Activated CD8-positive, alpha-beta memory T cell treated with anti-CD3 and anti-CD28 coated beads, Interleukin-2, amount 50 U/mL, for 24 hours (primary cell): ENCODE measurements around the gene ALDH3A2.

Source experiments
- DNase-seq: peaks from one replicate; pipeline ENCODE4 v3.0.0-alpha.2; 2020; ENCODE audit errors: extremely low read depth

ALDH3A2 gene

GRCh38 chr17:19714542-19715411, 66.2 kb downstream of the ALDH3A2 start:
- DNase-seq = no peak

- DNase-seq = no peak
Observed at GRCh38 chr17:19716108-19717030, 67.8 kb downstream of the ALDH3A2 start, which contains the start of gene SLC47A2. SLC47A2 (minus strand) TSS chr17:19716584; CDS start chr17:19716555, 29 bp downstream.

GRCh38 chr17:19717031-19717360, 68.4 kb downstream of the ALDH3A2 start:
- no peak for DNase-seq

- DNase-seq = no peak
Observed at GRCh38 chr17:19717411-19717908, 68.9 kb downstream of the ALDH3A2 start.

GRCh38 chr17:19718041-19718612, 69.6 kb downstream of the ALDH3A2 start:
- no peak for DNase-seq

GRCh38 chr17:19718613-19719354, 70.2 kb downstream of the ALDH3A2 start:
- DNase-seq = no peak

GRCh38 chr17:19719355-19720209, 71.0 kb downstream of the ALDH3A2 start:
- no peak for DNase-seq

- no peak for DNase-seq
Observed at GRCh38 chr17:19720210-19720475, 71.6 kb downstream of the ALDH3A2 start.

- no peak for DNase-seq
Observed at GRCh38 chr17:19720631-19721426, 72.3 kb downstream of the ALDH3A2 start.

GRCh38 chr17:19723964-19724363, 75.4 kb downstream of the ALDH3A2 start:
- DNase-seq = no peak

GRCh38 chr17:19724501-19725420, 76.2 kb downstream of the ALDH3A2 start:
- no peak for DNase-seq

- no peak for DNase-seq
Observed at GRCh38 chr17:19725486-19725885, 76.9 kb downstream of the ALDH3A2 start.

GRCh38 chr17:19726631-19727376, 78.3 kb downstream of the ALDH3A2 start:
- DNase-seq = no peak
